Stimulated activated CD4-positive, alpha-beta T cell treated with anti-CD3 and anti-CD28 coated beads, Interleukin-2, amount 100 ng/mL, for 24 hours (primary cell): ENCODE data around the gene RABGAP1L.
"Not testable (repeated sequence)": the region's sequence is repeated elsewhere in the genome, so short reads cannot be mapped to it uniquely, and the experiment has no call there.

ENCODE experiments used
- DNase-seq, 2 donors: peaks; one replicate each; pipeline ENCODE4 v3.0.0-alpha.2; 2020

Gene RABGAP1L

GRCh38 chr1:174623324-174624035 lies 464.2 kb downstream of the RABGAP1L start:
- no peak for DNase-seq

GRCh38 chr1:174626031-174627025 lies 467.0 kb downstream of the RABGAP1L start:
- DNase-seq, result no peak

GRCh38 chr1:174637487-174637886 lies 478.2 kb downstream of the RABGAP1L start:
- no peak for DNase-seq

GRCh38 chr1:174639461-174639860 lies 480.1 kb downstream of the RABGAP1L start:
- DNase-seq, result no peak

- no peak for DNase-seq
These were observed 481.5 kb downstream of the RABGAP1L start for GRCh38 chr1:174640783-174641182.

GRCh38 chr1:174642393-174642792 lies 483.1 kb downstream of the RABGAP1L start:
- DNase-seq, result no peak

GRCh38 chr1:174643206-174643605 lies 483.9 kb downstream of the RABGAP1L start:
- DNase-seq, result no peak

GRCh38 chr1:174649572-174649971 lies 490.3 kb downstream of the RABGAP1L start:
- DNase-seq, result not testable (repeated sequence)

- no peak for DNase-seq
These were observed 493.4 kb downstream of the RABGAP1L start for GRCh38 chr1:174652569-174653280.

- no peak for DNase-seq
These were observed 495.2 kb downstream of the RABGAP1L start for GRCh38 chr1:174654560-174654959.

GRCh38 chr1:174656409-174657059 lies 497.2 kb downstream of the RABGAP1L start:
- DNase-seq, result no peak

GRCh38 chr1:174657411-174657810 lies 498.1 kb downstream of the RABGAP1L start:
- DNase-seq, result no peak

- no peak for DNase-seq
These were observed 498.6 kb downstream of the RABGAP1L start for GRCh38 chr1:174657893-174658292.

GRCh38 chr1:174659823-174660222 lies 500.5 kb downstream of the RABGAP1L start:
- DNase-seq, result no peak

- DNase-seq, result no peak
These were observed 501.2 kb downstream of the RABGAP1L start for GRCh38 chr1:174660476-174660875.

GRCh38 chr1:174663358-174663757 lies 504.0 kb downstream of the RABGAP1L start:
- DNase-seq, result no peak

- DNase-seq, result no peak
These were observed 506.9 kb downstream of the RABGAP1L start for GRCh38 chr1:174666248-174666647.

GRCh38 chr1:174671826-174672225 lies 512.5 kb downstream of the RABGAP1L start:
- DNase-seq, result no peak

GRCh38 chr1:174676856-174677255 lies 517.5 kb downstream of the RABGAP1L start:
- no peak for DNase-seq

GRCh38 chr1:174678657-174679056 lies 519.3 kb downstream of the RABGAP1L start:
- no peak for DNase-seq

GRCh38 chr1:174680101-174680500 lies 520.8 kb downstream of the RABGAP1L start:
- no peak for DNase-seq

GRCh38 chr1:174682419-174683008 lies 523.2 kb downstream of the RABGAP1L start:
- DNase-seq, result no peak
